ENCODE results near the gene EGFL8.

DNA sequence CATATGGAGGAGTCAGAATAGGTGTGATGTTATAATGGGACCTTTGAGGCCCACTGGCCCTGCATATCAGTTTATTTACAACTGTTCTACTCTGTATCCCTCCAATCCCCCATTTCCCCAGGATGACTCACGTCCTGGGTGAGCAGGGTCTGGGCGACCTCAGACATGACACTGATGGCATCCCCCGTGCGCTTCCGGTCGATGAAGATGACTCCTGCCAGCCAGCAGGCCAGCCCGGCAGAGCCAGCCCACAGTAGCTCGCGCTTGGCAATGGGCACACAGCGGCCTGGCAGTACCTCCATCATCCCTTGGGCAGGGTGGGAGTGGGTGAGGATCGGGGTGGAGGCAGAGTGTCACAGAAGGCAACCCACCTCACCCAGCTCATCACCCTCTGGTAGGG lies 5.9 kb downstream of the EGFL8 start:
- TF ChIP-seq, protein P1, sequence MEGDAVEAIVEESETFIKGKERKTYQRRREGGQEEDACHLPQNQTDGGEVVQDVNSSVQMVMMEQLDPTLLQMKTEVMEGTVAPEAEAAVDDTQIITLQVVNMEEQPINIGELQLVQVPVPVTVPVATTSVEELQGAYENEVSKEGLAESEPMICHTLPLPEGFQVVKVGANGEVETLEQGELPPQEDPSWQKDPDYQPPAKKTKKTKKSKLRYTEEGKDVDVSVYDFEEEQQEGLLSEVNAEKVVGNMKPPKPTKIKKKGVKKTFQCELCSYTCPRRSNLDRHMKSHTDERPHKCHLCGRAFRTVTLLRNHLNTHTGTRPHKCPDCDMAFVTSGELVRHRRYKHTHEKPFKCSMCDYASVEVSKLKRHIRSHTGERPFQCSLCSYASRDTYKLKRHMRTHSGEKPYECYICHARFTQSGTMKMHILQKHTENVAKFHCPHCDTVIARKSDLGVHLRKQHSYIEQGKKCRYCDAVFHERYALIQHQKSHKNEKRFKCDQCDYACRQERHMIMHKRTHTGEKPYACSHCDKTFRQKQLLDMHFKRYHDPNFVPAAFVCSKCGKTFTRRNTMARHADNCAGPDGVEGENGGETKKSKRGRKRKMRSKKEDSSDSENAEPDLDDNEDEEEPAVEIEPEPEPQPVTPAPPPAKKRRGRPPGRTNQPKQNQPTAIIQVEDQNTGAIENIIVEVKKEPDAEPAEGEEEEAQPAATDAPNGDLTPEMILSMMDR (IDR thresholded peaks at IDR 0.05): no peak
- TF ChIP-seq SIN3A (IDR thresholded peaks at IDR 0.05; ENCODE audit: borderline replicate concordance, insufficient read depth, low read depth, low read length) (no peak), POLR2AphosphoS5 (IDR thresholded peaks at IDR 0.05; ENCODE audit: low read depth, low read length) (no peak)
- TF ChIP-seq, protein P2, sequence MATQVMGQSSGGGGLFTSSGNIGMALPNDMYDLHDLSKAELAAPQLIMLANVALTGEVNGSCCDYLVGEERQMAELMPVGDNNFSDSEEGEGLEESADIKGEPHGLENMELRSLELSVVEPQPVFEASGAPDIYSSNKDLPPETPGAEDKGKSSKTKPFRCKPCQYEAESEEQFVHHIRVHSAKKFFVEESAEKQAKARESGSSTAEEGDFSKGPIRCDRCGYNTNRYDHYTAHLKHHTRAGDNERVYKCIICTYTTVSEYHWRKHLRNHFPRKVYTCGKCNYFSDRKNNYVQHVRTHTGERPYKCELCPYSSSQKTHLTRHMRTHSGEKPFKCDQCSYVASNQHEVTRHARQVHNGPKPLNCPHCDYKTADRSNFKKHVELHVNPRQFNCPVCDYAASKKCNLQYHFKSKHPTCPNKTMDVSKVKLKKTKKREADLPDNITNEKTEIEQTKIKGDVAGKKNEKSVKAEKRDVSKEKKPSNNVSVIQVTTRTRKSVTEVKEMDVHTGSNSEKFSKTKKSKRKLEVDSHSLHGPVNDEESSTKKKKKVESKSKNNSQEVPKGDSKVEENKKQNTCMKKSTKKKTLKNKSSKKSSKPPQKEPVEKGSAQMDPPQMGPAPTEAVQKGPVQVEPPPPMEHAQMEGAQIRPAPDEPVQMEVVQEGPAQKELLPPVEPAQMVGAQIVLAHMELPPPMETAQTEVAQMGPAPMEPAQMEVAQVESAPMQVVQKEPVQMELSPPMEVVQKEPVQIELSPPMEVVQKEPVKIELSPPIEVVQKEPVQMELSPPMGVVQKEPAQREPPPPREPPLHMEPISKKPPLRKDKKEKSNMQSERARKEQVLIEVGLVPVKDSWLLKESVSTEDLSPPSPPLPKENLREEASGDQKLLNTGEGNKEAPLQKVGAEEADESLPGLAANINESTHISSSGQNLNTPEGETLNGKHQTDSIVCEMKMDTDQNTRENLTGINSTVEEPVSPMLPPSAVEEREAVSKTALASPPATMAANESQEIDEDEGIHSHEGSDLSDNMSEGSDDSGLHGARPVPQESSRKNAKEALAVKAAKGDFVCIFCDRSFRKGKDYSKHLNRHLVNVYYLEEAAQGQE (IDR thresholded peaks at IDR 0.05; ENCODE audit: insufficient read depth in 1 of 2, low read depth in 2 of 2, low read length in 1 of 2): no peak
